Measurements from ENCODE around the gene TMEM143.

Gene TMEM143

GRCh38 chr19:48359123-48359522, 4.6 kb downstream of the TMEM143 start:
- DNase-seq (ENCODE audit: low read depth), result no peak

DNA sequence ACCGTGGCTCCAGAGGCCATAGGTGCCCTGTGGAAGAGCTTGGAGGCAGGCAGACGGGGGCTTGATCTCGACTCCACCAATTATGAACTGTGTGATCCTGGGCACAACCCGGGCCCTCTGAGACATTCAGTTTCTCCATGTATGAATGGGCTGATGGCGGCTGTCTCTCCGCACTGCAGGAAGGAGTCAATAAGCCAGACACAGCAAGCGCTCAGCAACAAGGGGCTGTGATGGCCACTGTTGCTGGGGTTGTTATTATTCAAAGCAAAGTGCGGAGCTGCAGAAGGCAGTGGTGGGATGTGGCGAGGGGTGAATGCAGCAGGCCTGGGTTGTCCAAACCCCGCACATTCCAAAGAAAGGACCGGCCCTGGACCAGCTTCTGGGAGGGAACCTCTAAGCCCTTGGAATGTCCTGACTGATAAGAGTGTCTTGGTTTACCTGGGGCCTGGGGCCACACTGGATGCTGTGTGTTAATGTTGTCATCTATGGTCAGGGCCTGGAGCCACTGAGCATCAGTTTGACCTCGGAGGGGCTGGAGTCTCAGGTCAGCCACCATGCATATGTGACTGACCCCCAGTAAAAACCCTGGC, 8.3 kb downstream of the TMEM143 start:
- no peak for DNase-seq (ENCODE audit: low read depth)

DNA sequence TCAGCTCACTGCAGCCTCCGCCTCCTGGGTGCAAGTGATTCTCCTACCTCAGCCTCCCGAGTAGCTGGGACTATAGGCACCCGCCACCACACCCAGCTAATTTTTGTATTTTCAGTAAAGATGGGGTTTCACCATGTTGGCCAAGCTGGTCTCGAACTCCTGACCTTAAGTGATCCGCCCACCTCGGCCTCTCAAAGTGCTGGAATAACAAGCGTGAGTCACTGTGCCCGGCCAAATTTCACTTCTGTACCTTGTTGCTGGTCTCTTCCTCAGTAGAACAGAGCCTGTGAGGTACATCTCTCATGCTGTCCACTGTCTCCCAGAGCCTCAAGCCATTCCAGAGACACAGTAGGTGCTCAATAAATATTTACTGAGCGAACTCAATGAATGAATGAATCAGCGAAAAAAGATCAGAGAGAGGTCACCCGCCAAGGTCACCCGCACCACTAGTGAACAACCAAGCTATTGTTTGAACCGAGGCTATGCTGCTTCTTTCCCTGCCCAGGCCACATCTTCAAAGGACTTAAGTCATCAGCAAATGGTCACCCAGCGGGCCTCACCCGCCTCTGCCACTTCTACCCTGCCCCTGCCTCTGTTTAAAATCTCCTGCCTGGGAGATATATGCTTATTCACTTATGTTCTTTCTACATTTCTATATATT, 9.3 kb downstream of the TMEM143 start:
- DNase-seq (ENCODE audit: low read depth), result no peak

- no peak for DNase-seq (ENCODE audit: low read depth)
Observed at GRCh38 chr19:48353677-48354076, 10.1 kb downstream of the TMEM143 start.

GRCh38 chr19:48351341-48351752, 12.4 kb downstream of the TMEM143 start:
- DNase-seq (ENCODE audit: low read depth), result peak; percentile 30

- DNase-seq (ENCODE audit: low read depth), result no peak
Observed at GRCh38 chr19:48350856-48351255, 12.9 kb downstream of the TMEM143 start.

DNA sequence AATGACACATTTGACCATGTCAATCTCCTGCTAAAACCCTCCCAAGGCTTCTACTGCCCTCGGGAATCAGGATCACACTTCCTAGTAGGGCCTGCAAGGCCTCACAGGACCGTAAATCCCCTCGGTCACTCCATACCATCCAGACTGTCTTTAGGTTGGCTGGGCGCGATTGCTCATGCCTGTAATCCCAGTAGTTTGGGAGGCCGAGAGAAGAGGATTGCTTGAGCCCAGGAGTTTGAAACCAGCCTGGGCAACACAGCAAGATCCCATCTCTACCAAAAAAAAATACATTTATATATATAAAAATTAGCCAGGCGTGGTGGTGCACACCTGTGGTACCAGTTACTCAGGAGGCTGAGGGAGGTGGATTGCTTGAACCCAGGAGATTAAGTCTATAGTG, 15.0 kb downstream of the TMEM143 start:
- no peak for DNase-seq (ENCODE audit: low read depth)

GRCh38 chr19:48348045-48348444, 15.7 kb downstream of the TMEM143 start:
- no peak for DNase-seq (ENCODE audit: low read depth)

DNA sequence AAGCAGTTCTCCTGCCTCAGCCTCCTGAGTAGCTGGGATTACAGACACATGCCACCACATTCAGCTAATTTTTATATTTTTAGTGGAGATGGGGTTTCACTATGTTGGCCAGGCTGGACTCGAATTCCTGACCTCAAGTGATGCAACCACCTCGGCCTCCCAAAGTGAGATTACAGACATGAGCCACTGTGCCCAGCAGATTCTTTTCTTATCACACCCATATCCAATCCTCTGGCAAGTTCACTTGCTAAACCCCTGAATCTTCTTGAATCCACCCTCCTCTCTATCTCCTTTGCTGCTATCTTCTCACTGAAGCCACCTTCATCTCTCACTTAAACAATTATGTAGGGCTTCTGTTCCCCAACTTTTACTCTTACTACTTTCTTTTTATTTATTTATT, 17.5 kb downstream of the TMEM143 start:
- DNase-seq (ENCODE audit: low read depth), result no peak

DNA sequence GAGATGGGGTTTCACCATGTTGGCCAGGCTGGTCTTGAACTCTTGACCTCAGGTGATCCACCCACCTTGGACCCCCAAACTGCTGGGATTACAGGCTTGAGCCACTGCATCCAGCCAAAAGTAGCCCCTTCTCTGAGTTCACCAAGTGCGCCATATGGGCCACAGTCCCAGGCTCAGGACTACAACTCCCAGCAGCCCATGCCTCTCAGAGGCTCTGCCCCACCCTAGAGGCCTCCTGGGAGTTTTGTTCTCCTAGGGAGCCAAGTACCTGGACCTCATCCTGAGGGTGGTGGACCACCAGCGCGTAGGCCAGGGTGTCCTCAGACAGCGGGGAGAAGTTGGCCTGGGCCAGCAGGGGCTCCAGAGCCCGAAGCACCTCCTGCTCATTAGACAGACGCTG, 18.8 kb downstream of the TMEM143 start:
- no peak for DNase-seq (ENCODE audit: low read depth)

- no peak for DNase-seq (ENCODE audit: low read depth)
Observed at GRCh38 chr19:48342841-48343540, 20.7 kb downstream of the TMEM143 start.

- no peak for DNase-seq (ENCODE audit: low read depth)
Observed at GRCh38 chr19:48342414-48342738, 21.4 kb downstream of the TMEM143 start.

DNA sequence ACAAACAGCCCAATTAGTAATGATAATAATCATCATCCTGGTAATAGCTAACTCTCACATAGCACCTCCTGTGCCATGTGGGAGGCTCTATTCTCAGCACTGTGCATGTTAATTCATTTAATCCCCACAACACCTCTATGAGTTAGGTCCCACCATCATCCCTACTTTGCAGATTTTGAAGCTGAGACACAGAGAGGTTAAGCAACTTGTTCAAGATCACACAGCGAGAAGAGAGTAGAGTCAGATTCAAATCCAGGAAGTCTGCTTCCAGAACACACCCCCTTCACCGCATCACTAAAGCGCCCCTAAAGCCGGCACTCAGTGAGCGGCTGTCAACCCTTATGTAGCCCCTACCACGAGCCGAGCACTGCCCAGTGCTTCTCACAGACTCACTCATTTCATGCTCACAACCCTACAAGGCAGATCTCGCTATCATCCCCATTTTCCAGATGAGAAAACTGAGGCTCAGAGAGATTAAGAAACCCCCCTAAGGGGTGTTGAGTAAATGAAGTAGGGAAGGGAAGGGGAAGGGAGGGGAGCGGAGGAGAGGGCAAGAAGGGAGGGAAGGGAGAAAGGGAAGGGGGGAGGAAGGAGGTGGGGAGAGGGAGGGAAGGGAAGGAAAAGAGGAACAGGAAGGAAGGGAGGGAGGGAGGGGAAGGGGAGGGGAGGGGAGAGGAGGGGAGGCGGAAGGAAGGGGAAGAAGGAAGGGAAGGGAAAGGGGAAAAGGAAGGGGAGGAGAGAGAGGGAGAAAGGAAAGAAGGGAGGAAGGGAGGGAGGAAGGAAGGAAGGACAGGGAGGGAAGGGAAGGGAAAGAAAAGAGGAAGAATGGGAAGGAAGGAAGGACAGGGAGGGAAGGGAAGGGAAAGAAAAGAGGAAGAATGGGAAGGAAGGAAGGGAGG, 22.0 kb downstream of the TMEM143 start:
- DNase-seq (ENCODE audit: low read depth), result no peak

GRCh38 chr19:48340995-48341394, 22.7 kb downstream of the TMEM143 start:
- DNase-seq (ENCODE audit: low read depth), result no peak

GRCh38 chr19:48338802-48339503, 24.8 kb downstream of the TMEM143 start:
- DNase-seq (ENCODE audit: low read depth), result no peak

DNA sequence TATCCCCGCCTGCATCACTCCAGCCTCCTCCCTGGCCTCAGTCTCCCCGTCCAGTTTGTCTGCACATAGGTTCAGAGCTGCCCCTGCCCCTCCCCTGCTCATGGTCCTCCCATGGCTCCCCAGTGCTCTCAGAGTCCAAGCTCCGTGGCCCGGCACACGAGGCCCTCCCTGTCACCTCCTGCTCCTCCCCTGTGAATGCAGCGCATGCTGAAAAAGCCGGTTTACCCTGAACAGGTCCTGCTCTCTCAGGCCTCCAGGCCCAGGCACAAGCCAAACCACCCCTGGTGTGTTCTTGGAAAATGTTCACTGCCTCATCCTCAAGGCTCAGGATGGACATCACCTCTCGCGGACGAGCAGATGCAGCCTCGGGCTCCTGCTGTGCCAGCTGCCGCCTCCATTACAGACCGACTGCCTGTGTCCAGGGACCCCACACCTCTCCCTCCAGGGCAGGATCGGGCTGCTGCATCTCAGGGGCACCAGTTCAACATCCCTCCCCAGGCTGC, 25.4 kb downstream of the TMEM143 start:
- DNase-seq (ENCODE audit: low read depth), result no peak

DNA sequence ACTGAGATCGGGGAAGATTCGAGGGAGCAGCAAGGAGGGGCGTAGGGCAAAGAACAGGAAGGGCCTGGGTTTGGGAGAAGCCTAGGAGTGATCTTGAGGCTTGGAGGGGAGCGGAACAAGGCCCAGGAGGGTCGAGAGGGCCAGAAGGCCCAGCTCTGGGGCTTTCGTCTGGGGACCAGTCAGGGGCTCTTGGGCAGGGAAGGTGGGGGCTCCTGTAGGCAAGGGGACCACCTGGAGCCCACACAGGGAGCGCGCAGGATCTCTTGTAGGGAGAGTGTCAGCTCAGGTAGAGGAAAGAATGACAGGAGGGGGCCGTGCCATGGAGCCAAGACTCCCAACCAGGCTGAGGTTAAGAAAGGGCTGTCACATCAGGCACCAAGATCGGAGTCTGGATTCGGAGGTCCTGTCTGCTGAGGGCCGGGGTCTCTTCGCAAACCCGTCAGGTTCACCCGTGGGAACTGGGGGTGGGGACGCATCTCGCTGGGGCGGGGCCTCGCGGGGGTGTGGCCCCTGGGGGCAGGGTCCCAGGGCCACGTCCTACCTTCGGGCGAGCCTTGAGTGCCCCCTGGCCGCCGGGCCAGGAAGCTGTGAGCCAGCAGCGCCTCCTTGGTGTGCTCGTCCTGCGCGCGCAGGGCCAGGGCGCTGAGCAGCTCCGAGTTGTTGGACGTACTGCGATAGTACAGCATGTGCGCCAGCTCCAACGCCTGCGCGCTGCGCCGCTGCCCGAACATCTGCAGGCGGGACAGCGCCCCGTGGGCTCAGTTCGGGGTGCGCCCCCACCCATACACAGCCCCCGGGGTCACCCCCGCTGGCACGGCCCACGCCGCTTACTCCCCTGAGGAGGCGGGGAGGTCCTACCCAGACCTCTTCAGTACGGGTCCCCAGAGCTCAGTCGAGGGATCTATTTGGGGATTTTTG, 30.0 kb downstream of the TMEM143 start:
- peak; percentile 91 for DNase-seq (ENCODE audit: low read depth)

DNA sequence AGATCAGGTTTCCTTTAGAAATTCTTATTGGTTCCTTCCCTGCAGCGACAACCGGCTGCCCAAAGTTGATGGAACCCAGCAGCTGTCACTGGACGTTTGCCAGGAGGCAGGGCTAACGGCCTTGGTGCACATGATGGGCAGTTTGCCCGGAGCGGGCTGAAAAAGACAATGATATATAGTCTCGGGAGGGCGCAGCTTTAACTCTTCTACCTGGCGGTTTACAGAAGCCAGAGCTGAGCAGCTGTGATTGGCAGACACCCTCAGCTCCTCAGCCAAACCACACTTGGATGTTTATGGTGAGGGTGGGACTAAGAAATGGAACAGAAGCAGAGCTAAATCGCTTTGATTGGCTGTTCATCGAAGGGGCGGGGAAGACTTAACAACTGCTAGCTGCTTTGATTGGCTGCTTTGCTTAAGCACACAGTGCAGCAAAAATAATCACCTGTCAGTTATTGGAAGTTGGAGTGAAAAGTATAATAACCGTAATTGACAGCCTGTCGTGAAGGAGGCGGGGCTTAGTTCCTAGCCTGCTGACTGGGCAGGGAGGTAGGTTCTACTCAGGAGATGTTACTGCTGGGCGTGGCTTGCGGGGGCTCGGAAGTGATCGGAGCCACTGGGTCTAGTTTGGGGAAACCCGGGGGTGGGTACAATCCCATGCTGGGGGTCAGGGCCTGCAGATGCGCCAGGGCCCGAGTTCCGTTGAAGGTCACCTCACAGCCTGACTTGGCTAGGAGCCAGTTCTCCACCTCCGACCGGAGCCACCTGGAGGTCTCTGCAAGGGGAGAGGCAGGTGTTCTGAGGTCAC, 30.9 kb downstream of the TMEM143 start:
- peak; percentile 94 for DNase-seq (ENCODE audit: low read depth)

- no peak for DNase-seq (ENCODE audit: low read depth)
Observed at GRCh38 chr19:48332351-48332661, 31.4 kb downstream of the TMEM143 start.
